Stimulated activated CD4-positive, alpha-beta T cell treated with anti-CD3 and anti-CD28 coated beads, Interleukin-12 subunit alpha, Interleukin-12 subunit beta, amount 100 ng/mL, for 48 hours (primary cell): ENCODE data around the gene RASSF7.
A peak's percentile ranks its signal among the peaks of the same experiment; 100 is the strongest.

Source experiments
- DNase-seq, 3 donors: peaks; one replicate each; pipeline ENCODE4 v3.0.0-alpha.2; 2020; ENCODE audit warnings: low read depth in 2 of 3, low spot score in 1 of 3

The RASSF7 gene

DNA sequence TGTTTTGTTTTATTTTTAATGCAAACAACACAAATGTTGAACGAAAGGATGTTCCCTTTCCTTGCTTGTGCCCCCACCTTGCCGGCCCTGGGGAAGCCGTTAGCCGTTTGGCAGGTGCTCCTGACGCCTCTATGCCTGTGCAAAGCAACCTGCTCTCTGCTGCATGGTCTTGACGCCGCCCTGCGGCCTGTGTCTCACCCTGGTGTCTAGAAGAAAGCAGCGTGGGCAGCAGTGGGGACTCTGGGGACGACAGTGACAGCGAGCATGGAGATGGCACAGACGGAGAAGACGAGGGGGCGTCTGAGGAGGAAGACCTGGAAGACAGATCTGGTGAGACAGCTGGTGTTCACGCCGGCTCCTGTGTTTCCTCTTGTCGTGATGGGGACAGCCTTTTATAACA, 21.0 kb downstream of the RASSF7 start:
- DNase-seq: no peak

DNA sequence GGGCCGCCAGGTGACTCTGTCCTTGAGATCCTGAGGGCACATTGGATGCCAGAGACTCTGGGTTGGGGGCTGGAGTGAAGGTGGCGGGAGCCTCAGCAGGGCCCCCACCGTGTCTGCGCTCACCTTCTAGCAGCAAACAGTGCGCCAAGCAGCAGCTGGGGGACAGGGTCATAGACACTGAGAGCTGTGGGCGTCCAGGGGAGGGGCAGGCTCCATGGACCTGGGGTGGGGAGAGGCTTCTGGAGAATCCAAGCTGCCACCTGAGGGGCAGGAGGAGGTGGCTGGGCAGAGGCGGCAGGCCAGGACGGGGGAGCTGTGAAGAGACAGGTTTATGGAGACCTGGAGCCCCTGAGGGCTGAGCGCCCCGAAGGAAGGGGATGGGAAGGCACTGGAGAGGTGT, 23.5 kb downstream of the RASSF7 start:
- DNase-seq: no peak

DNA sequence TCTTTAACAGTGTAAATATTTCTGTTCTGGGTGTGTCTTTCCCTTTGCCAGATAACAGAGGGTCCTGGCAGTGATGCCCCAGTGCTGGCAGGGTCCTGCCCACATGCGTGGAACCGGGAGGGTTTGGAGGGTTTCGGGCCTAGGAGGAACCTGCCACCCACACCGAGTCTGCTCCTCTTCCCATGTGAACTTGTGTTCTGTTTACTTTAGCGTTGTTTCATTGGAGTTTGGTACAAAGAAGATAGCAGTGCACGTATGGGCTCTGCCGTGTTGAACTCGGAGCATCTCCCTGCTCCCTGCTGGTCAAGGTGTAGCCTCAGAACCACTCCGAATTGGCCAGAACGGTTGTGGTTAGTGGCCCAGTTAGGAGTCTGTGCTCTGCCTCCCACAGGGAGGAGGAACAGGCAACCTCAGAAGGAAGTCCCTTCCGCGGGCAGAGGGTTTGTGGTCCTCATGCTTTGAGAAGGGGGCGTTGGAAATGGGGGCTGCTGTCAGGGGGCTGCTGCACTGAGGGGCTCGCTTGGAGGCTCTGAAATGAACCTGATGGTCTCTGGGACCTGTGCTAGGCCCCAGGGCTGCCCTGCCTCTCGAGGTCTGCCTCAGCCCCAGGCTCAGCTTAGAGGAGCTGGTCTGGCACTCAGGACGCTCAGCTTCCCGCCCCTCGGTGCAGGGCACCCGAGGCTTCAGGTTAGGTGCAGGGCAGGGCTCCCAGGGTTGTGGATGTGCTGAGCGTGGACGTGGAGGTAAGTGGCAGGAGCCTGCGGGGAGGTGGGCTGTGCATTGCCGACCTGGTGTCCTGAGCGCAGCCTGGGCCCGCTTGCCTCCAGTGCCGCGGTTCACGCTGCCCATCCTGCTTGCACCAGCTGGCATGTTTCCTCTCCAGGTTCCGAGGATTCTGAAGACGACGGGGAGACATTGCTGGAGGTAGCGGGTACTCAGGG, 25.9 kb downstream of the RASSF7 start:
- no peak for DNase-seq

DNA sequence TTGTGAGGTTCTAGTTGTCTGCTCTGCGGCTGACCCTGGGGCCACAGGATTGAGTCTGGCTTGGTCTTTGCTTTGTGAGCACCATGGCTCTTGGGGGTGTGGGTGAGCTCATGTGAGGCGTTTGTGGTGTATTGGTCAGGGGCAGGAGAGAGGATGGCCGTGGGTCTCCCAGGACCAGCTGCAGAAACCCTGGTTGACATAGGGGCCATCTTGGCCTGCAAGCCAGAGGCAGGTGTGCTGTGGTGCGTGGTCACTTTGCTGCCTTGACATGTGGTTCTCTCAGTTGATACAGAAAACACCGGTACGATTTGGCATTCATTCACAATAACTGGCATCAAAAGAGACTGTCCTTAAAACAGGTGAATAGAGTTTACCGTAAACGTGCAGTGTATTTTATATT, 26.8 kb downstream of the RASSF7 start:
- DNase-seq: no peak

DNA sequence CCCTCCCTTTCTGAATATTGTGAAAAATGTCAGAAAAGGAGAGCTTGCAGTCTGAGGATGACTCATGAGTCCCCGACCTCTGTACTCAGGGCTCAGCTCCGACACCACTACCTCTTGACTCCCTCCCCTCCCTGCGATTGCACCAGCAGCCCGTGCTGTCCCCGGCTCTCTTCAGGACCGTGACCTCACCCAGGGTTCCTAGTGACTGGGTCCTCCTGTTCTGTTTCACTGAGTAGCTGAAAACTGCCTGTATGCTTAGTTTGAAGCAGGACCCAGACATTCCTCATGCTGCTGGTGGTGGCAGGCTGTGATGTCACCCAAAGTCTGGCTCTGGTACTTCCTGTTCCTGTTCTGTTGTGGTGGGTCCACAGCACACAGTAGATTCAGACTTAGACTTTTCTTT, 27.2 kb downstream of the RASSF7 start:
- peak; percentile 34 to 69 (median 54) for DNase-seq

DNA sequence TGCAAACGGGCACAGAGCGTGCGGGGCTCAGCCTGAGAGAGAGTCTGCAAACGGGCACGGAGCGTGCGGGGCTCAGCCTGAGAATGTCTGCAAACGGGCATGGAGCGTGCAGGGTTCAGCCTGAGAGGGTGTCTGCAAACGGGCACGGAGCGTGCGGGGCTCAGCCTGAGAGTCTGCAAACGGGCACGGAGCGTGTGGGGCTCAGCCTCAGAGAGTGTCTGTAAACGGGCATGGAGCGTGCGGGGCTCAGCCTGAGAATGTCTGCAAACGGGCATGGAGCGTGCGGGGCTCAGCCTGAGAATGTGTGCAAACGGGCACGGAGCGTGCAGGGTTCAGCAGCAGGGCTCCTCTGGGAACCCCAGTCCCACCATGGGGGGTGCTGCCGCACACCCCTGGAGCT, 29.0 kb downstream of the RASSF7 start:
- DNase-seq: no peak

DNA sequence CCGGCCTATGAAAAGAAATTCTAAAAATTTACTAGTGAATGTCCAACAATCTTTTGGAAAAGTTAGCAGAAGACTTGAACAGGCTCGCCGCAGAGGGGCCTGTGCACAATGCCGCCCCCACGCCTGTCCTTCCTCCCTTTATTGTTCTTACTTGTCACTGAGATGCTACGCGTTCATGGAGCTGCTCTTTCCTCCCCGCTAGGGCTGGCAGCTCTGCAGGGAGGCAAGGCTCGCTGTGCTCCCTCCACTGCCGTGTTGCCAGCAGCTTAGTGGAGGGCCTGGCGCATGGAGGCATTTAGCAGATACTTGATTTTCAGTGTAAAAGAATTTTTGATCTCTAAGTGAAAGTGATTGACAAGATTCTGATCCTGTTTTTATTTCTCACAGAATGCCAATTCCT, 30.2 kb downstream of the RASSF7 start:
- DNase-seq: no peak

DNA sequence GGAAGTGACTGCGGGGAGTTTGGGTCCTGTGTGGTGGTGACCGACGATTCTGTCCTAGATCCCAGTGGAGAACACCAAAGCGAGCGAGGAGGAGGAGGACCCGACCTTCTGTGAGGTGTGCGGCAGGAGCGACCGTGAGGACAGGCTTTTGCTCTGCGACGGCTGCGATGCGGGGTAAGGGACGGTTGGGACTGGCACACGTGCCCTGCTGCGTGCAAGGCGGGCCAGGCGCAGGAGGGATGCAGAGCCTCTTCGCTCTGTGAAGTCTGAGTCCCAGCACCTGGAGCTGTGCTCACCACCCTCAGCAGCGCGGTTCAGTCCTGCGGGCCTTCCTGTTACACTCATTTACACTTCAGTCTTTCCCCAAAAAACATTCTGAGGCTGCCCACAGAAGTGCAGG, 31.7 kb downstream of the RASSF7 start:
- DNase-seq: no peak

DNA sequence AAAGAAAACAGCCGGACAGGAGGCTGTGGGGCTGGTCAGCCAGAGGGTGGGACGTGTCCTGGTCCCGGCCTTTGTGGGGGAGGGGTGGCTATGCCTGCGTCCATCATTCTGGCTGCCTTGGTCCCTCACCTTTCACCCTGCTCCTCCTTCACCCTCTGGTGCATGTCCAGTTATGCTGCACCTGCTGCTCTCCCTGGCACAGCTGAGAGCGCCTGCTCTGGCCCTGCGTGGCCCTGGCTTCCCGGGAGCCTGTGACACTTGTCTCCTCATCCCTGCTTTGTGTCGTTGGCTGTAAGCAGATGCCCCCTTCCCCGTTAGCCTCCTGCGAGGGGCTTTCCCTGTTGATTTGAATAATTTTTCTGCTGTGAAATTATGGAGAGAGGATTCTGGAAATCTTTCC, 32.1 kb downstream of the RASSF7 start:
- no peak for DNase-seq

DNA sequence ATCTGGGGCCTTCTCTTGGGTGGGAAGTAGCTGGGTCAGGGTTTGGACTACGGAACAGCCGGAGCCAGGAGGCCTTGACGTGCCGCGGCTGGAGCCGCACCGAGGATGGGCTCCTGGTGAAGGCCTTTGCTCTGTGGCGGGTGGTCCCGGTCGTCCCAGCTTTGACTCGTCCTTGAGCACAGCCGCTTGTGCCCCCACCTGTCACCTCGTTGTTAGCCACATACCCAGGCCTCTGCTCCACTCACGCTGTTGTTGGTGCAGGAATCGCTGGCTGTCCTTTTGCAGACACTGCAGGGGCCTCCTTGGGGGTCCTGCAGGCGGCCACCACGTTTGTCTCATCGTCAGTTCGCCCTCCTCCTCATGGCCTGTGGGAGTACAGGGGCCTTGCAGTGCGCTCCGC, 32.6 kb downstream of the RASSF7 start:
- no peak for DNase-seq

DNA sequence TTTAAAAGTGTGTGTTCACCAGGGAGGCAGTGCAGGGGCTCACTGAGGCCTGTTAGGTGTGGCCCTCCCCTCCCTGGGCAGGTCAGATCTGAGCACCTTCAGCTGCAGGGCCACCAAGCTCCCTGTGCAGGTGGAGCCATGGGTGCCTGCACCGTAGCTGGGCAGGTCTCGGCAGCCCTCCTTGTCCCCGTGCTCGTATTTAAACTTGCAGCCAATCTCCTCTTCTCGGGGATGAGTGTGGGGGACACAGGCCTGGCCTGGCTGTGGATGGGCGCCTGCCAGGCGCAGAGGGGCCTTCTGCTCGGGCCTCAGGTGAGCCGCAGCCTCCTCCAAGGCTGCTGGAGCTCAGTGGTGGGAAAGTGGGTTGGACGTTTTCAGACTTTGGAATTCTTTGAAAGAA, 34.6 kb downstream of the RASSF7 start:
- no peak for DNase-seq

DNA sequence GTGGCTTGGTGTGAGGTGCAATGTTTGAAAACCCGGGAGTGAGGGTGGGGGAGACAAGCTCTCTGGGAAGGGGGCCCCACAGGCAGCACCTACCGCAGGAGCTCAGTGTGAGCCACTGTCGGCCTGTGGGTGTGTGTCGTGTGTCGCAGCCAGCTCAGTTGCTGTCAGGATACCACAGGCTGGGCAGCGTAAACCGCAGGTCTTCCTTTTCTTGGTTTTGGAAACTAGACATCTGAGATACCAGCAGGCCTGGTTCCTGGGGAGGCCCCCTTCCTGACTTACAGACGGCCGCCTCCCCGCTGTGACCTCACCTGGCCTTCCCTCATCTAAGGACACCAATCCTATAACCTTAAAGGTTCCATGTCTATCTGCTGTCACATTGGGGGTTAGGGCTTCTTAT, 35.6 kb downstream of the RASSF7 start:
- DNase-seq: no peak

DNA sequence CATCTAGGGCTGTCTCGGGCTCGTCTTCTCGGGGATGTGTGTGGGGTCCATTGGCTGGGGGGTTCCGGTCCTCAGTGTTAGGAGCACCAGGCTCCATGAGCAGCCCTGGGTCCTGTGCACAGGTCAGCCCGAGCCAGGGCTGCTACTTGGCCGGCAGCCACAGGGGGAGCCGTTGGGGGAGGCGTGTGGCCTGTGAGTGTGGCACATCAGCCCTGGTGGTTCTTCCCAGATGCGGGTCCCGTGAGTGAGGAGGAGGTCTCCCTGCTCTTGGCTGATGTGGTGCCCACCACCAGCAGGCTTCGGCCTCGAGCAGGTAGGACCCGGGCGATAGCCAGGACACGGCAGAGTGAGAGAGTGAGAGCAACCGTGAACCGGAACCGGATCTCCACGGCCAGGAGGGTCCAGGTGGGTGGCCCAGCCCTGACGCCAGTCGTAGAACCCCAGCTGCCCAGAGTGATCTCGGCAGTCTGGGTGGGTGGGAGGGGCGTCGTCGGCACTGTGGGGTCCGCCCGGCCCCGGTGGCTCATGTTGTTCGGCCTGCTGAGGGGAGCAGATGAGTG, 36.5 kb downstream of the RASSF7 start:
- no peak for DNase-seq

DNA sequence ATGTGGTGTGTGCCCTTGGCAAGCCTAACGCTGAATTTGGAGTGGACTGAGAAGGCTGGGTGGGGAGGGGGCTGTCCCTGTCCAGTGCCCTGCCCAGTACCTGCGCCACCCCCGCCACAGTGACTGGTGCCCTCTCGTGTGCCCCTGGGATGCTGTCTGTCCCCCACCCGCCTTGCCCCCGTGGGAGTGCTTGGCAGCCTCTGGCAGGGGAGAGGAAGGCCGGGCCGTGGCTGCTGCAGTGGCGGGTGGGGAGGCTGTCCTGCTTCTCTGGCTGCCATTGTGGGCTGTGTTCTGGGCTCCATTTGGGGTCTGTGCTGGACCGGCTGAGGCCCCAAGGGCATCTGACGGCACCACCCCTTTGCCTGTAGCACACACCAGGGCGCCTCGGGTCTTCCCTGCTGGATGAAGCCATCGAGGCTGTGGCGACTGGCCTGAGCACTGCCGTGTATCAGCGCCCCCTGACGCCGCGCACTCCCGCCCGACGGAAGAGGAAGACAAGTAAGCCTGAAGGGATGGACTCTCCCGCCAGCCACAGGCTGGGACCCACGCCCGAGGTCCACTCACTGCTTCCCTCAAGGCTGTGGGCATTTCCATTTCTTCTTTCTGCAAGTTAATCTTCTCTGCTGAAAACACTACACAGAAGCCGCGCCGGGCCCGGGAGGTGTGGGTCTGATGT, 37.4 kb downstream of the RASSF7 start:
- no peak for DNase-seq

DNA sequence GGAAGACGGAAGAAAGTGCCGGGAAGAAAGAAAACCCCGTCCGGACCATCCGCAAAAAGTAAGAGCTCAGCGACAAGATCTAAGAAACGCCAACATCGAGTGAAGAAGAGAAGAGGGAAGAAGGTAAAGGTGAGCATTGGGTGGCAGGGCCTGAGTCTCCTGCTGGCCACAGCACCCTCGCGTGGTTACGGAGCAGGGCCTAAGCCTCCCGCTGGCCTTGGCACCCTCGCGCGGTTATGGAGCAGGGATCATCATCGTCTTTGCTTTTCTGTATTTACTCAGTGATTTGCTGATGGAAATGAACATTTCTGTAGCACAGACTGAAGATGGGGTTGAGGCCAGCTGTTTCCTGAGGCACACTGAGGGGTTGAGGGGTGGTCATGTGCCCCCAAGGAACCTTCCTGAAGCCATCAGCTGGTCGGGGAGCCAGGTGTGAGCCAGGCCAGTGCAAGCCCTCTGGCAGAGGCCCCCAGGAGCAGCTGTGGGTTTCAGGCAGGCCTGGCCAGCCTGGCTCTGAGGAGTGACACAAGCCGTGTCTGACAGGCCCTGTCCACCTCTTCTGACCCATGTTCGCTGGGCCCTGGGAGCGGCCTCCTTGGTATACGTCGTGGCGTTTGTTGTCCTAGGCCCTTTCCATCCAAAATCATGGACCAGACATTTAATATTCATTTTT, 40.9 kb downstream of the RASSF7 start:
- DNase-seq: no peak

DNA sequence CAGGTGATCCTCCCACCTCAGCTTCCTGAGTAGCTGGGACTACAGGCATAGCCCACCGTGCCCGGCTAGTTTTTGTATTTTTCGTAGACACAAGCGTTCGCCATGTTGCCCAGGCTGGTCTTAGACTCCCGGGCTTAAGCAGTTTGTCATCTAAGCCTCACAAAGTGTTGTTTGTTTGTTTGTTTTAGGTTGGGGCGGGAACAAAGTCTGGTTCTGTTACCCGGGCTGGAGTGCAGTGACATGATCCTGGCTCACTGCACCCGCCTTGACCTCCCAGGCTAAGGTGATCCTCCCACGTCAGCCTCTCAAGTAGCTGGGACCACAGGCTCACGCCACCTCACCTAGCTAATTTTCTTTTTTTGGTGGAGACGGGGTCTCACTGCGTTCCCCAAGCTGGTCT, 42.4 kb downstream of the RASSF7 start:
- DNase-seq: no peak

DNA sequence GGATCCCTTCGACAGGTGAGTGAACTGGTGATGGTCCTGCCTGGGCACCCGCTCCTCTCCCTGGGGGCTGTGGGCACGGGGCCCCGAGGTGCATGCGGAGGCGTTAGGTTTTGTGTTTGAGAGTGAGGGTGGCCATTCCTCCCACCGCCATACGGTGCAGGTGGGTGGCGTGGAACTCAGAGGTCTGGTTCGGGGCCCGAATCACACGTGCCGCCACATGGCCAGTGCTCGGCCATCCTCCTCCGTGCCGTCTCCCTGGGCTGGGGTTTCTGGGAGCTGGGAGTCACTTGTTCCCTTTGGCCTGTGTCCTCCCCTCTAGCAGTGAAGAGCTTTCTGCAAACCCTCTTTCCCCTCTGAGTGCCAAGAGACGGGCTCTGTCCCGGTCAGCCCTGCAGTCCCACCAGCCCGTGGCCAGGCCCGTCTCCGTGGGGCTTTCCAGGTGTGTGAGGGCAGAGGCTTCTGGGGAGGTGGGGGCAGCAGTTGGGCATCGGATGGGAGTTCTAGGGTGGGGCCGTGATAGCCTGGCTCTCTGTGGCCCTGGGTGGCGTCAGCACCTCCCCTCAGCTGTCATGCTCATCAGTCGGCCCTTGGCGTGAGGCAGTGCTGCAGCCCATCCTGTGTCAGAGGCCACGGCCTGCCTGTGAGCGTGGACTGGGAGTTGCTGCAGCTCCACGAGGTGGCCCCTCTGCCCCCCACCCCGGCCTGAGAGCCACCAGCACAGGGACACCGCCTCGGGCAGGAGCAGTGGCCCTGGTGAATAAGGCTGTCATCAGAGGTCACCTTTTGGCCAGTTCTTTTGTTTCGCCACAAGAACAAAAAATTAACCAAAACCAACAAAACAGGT, 44.7 kb downstream of the RASSF7 start:
- no peak for DNase-seq

DNA sequence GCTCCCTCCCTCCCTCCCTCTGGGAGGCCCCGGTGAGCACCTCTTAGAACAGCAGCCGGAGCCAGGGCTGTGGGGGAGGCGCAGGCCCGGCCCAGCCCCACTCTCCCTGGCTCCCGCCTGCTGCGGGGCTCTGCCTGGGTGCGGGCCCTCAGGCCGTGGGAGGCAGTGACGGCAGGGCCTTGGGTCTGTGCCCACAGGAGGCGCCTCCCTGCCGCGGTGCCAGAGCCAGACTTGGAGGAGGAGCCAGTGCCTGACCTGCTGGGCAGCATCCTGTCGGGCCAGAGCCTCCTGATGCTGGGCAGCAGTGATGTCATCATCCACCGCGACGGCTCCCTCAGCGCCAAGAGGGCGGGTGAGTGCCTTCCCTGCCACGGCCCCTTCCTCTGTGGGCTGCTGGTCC, 45.5 kb downstream of the RASSF7 start:
- no peak for DNase-seq

DNA sequence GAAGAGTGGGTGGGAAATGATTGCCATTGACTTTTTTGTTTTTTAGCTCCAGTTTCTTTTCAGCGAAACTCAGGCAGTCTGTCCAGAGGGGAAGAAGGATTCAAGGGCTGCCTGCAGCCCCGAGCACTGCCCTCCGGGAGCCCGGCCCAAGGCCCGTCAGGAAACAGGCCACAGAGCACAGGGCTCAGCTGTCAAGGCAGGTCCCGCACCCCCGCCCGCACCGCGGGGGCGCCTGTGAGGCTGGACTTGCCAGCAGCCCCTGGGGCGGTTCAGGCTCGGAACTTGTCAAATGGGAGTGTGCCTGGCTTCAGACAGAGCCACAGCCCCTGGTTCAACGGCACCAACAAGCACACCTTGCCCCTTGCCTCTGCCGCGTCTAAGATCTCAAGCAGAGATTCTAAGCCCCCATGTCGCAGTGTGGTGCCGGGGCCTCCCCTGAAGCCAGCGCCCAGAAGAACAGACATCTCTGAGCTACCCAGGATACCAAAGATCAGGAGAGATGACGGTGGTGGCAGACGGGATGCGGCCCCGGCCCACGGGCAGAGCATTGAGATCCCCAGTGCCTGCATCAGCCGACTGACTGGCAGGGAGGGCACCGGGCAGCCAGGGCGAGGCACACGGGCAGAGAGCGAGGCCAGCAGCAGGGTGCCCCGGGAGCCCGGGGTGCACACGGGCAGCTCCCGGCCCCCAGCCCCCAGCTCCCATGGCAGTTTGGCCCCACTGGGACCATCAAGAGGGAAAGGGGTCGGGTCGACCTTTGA, 46.4 kb downstream of the RASSF7 start:
- no peak for DNase-seq
